ENCODE data around the gene FSD1L.

DNA sequence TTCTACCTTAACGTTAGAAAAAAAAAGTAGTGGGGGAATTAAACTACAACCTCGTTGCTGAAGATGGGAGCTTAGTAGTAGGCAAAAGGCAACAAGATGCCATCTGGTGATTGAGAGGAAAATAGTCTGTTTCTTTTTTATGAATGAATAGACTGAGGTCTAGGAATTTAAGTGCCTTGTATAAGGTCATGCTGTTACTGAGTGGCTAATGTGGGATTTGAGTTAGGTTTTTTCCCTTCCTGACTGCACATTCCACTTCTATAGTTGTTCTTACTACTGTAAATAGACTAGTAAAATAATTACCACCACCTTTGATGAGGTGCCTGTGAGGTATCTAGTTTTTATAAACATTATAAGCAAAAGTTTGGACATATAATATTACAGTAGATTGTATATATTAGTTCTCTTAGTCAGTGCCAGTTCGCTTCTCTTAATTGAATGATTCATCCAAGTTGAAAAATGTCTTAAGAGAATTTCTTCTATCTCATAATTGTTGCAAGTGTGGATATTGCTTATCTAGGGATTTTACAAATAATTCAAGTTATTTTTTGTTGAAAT lies 19.1 kb downstream of the FSD1L start:
- TF ChIP-seq, protein P1, sequence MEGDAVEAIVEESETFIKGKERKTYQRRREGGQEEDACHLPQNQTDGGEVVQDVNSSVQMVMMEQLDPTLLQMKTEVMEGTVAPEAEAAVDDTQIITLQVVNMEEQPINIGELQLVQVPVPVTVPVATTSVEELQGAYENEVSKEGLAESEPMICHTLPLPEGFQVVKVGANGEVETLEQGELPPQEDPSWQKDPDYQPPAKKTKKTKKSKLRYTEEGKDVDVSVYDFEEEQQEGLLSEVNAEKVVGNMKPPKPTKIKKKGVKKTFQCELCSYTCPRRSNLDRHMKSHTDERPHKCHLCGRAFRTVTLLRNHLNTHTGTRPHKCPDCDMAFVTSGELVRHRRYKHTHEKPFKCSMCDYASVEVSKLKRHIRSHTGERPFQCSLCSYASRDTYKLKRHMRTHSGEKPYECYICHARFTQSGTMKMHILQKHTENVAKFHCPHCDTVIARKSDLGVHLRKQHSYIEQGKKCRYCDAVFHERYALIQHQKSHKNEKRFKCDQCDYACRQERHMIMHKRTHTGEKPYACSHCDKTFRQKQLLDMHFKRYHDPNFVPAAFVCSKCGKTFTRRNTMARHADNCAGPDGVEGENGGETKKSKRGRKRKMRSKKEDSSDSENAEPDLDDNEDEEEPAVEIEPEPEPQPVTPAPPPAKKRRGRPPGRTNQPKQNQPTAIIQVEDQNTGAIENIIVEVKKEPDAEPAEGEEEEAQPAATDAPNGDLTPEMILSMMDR (IDR thresholded peaks at IDR 0.05; ENCODE audit: insufficient read depth, low read length, poor library complexity, severe bottlenecking) = no peak
- no peak for TF ChIP-seq EZH2phosphoT487 (conservative IDR thresholded peaks at IDR 0.05; ENCODE audit: low read length)
